ENCODE data around the gene STRADA.

STRADA gene

DNA sequence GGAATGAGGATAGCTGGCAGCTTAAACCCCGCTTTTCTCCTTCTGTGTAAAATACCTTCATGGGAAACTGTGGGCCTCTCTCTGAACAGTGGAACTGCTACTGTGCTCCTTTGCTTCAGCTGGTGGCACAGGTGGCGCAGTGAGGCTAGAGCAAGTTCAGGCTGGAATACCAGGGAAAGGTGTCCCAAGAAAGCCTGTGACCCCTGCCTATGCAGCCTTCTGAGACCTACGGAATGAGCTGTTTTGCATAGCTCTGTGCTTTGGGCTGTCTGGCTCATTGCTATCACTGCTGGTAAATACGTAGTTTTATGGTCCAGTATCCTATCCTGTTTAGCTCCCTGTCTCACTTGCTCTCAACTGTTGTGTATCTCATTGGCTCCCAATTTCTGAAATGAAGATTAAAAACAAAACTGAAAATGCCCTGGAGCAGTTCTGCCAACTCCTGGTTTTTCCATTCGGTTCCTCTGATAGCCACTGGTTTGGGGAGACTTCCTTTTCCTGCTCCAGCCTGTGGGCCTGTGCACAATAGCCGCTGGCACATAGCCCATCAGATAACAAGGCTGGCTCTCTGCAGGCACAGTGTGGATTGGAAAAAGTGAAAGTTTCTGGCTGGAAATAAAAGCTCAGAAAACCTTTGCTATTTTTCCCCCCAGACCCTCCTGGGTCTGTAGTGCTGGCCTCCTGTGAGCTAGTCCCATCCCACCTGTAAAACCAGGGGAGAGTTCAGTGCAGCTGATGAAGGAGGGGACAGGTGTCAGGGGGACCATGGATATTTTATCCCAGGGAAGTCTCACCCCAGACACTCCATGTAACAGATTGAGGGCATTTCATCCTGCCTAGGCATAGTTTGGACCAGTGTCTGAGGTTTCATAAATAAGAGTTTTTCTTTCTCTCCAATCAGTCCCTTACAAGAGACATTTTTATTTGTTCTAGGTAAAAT lies 65.7 kb downstream of the STRADA start:
- DNase-seq (ENCODE audit: low read depth): no peak
- H3K4me3 ChIP-seq (ENCODE audit: low read depth, low read length): no peak overlapping the region
- TF ChIP-seq, protein P1, sequence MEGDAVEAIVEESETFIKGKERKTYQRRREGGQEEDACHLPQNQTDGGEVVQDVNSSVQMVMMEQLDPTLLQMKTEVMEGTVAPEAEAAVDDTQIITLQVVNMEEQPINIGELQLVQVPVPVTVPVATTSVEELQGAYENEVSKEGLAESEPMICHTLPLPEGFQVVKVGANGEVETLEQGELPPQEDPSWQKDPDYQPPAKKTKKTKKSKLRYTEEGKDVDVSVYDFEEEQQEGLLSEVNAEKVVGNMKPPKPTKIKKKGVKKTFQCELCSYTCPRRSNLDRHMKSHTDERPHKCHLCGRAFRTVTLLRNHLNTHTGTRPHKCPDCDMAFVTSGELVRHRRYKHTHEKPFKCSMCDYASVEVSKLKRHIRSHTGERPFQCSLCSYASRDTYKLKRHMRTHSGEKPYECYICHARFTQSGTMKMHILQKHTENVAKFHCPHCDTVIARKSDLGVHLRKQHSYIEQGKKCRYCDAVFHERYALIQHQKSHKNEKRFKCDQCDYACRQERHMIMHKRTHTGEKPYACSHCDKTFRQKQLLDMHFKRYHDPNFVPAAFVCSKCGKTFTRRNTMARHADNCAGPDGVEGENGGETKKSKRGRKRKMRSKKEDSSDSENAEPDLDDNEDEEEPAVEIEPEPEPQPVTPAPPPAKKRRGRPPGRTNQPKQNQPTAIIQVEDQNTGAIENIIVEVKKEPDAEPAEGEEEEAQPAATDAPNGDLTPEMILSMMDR (IDR thresholded peaks at IDR 0.05; ENCODE audit: low read depth, low read length, missing control alignments): no peak

DNA sequence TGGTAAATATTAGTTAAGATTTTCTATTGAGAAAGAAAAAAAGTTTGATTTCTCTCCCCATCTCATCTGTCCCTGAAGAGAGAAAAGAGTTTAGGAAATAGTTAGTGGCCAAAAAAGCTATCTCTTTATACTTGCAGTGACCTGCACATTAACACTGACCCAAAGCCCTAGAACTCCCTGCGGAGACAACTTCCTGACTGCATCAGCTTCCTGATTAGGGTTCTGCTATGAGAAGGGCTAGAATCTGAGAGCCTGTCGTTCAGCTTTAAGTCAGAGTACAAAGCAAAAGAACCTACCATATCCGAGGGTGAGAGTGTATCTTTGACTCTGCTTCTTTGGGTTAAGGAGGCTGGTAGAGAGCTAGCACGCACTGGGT lies 66.4 kb downstream of the STRADA start:
- DNase-seq (ENCODE audit: low read depth): no peak
- no peak overlapping the region for H3K4me3 ChIP-seq (ENCODE audit: low read depth, low read length)
- TF ChIP-seq, protein P1 (IDR thresholded peaks at IDR 0.05; ENCODE audit: low read depth, low read length, missing control alignments): no peak

DNA sequence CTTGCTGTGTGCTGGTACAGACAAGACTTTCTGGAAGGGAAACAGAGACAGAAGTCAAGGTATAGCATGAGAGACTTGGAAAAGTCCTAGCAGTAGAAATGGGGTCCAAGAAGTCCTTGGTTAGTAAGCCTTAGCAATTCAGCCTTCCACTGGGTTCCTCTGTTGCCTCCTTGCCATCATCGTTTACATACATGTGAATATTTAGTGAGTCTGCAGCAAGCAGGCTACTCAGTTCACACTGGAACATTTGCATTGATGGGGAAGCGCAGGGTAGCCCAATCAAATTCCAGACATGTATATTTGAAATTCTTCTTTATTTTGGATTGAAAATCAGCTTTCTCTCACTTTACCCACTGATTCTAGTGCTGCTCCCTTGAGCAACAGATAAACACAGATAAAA lies 68.7 kb downstream of the STRADA start:
- TF ChIP-seq, protein P1 (IDR thresholded peaks at IDR 0.05; ENCODE audit: low read depth, low read length, missing control alignments): no peak
- no peak for DNase-seq (ENCODE audit: low read depth)
- no peak overlapping the region for H3K4me3 ChIP-seq (ENCODE audit: low read depth, low read length)

DNA sequence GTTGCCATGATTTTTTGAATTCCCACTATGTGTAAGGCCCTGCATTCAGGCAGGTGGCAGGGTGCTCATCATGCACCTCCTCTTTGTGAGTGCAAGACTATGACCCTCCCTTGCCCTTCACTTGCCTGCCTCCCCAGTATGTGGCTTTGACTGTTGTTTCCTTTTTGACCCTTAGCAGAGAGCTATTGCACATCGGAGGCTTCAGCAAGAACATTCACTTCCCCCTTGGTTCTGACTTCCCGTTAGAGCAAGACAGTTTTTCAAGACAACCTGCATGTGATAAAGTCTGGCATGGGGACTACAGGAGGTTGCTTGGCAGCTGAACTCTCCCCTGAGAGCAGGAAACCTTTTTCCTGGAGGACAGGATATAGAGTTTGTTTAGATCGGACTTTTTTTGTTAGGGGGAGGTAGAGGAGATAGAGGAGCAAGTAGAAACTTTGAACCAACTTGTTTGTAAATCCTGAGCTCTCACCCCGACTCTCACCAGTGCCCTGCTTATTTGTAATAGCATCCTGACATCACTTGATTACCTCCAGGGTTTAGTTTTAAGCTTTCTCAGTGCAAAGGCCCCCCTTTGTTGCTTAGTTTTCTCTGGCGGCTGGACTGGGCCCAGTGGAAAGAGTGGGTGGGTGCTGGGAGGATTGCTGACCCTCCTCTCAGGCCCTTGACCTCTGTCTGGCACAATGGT lies 75.9 kb downstream of the STRADA start:
- no peak overlapping the region for H3K4me3 ChIP-seq (ENCODE audit: low read depth, low read length)
- TF ChIP-seq, protein P1 (IDR thresholded peaks at IDR 0.05; ENCODE audit: low read depth, low read length, missing control alignments): no peak
- peak; percentile 51 for DNase-seq (ENCODE audit: low read depth)

DNA sequence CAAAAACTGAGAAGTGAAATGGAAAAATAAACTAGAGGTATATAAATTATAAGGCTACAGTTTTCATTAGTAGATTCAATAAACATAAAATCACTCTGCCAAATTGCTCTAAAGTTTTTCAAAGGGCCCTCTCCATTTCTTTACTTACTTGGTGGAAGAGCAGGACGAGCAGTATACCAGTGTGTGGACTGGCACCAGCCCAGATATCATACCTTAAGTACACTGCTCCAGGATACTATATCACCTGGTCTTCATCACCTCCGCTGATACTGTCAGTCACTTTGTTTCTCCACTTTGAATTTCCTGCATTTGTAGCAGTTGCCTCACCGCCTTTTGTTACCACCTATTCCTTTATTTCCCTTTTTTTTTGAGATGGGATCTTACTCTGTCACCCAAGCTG lies 81.7 kb downstream of the STRADA start:
- DNase-seq (ENCODE audit: low read depth): no peak
- TF ChIP-seq, protein P1 (IDR thresholded peaks at IDR 0.05; ENCODE audit: low read depth, low read length, missing control alignments): no peak
- no peak overlapping the region for H3K4me3 ChIP-seq (ENCODE audit: low read depth, low read length)

DNA sequence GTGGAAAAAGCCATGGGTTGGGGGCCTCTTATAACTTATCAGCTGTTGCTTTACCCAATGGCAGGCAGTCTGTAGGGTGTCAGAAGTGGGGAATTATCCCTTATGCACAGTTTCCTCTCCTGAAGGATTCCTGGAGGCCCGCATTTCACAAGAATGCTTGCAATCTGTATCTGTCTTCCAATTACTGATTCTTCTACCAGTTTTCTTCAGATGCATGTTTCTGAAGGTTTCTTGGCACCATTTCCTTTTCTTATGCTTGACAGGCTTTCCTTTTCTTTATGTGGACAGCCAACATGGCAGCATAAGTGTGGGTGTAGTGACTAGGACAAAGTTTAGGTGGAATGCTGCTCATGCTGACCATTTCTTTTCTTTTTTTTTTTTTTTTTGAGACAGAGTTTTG lies 83.2 kb downstream of the STRADA start:
- TF ChIP-seq, protein P1 (IDR thresholded peaks at IDR 0.05; ENCODE audit: low read depth, low read length, missing control alignments): no peak
- no peak overlapping the region for H3K4me3 ChIP-seq (ENCODE audit: low read depth, low read length)
- DNase-seq (ENCODE audit: low read depth): no peak

Data from GM12864 (cell line).